Activated CD8-positive, alpha-beta memory T cell treated with anti-CD3 and anti-CD28 coated beads, Interleukin-2, amount 10 ng/mL, durations not matched to agents 7 days and 5 days (primary cell): ENCODE measurements around the gene C4orf33. TPM values are rescaled to one million over a fixed set of nuclear protein-coding genes. Genes with fewer than 3 reads are reported as not detected.

Experiments
- total RNA-seq, 2 experiments: library from RNA; stranded (reverse); gene quantifications; one replicate each; pipeline ENCODE4 v1.2.3, GENCODE V29; 2021

C4orf33 gene
- total RNA-seq, 2 experiments from 2014 or later, result 21.7 to 30.2 TPM

Other genes with a start within 250 kb of the C4orf33 start
- gene SCLT1, start 2.6 kb upstream of the C4orf33 start, total RNA-seq, result 10 to 100 TPM; 31.3 to 53.4 TPM